ENCODE measurements around the gene KLC1. TPM values are rescaled to one million over a fixed set of nuclear protein-coding genes. Genes with fewer than 3 reads are reported as not detected.

Gene KLC1
- total and polyA plus RNA-seq, 2 of the 8 experiments (the other 6 are each of a cell fraction or from before 2014, with no cell fraction given) = 84.6 to 134 TPM

- TF ChIP-seq CHD7 (IDR thresholded peaks at IDR 0.05; ENCODE audit: insufficient replicate concordance, low read length) (no peak), POLR2AphosphoS5 (IDR thresholded peaks at IDR 0.05; ENCODE audit: low read depth, low read length) (no peak), RBBP5 (IDR thresholded peaks at IDR 0.05; ENCODE audit: borderline replicate concordance, low read depth, low read length) (no peak)
These were observed 25.6 kb downstream of the KLC1 start (continued) for GRCh38 chr14:103654619-103655018.
